HG02884 (cell line): Measurements from ENCODE around the gene FHIT.
A peak's percentile ranks its signal among the peaks of the same experiment; 100 is the strongest.

ENCODE experiments used
- ATAC-seq: cut with Tn5 transposase; IDR thresholded peaks from one replicate; pipeline ENCODE4 v1.9.1; 2021; ENCODE audit warnings: mild to moderate bottlenecking, moderate library complexity; ENCODE audit not compliant: unreplicated experiment

The FHIT gene

GRCh38 chr3:60870396-60870795 is 380.9 kb downstream of the FHIT start:
- ATAC-seq = no peak

DNA sequence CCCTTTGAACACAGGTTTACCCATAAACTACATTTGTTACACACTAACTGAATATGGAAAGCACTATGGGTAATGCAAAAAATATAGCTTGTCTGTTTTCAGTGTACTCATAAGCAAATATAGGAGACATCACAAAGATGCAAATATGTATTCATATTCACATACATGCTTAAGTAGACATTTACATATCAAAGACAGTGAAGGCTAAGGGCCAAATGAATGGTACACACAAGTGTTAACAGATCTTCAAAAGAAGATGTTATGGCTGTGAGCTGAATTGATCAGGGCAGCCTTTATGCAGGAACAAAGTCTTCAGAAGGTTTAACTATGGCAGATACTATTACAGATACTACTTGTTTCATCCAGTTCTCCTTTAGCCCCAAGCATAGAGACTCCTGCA is 384.1 kb downstream of the FHIT start:
- ATAC-seq = no peak

GRCh38 chr3:60856257-60857046 is 394.8 kb downstream of the FHIT start:
- no peak for ATAC-seq

DNA sequence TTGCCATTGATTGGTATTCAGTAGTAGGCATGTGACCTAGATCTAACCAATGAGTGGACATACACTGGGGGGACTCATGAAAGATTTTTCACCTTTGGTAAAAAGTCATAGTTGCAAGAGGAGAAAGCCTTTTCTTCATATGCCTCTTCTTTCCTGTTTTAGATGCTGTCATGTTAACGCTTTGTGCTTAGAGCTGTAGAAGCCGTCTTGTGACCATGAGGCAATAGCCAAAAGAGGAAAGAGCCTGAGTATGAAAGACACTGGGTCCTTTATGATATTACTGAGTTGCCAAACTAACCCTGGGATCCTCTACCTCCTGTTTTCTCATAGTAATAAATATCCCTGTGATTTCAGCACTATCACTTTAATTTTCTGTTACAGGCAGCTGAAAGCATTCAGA is 396.0 kb downstream of the FHIT start:
- ATAC-seq = no peak

DNA sequence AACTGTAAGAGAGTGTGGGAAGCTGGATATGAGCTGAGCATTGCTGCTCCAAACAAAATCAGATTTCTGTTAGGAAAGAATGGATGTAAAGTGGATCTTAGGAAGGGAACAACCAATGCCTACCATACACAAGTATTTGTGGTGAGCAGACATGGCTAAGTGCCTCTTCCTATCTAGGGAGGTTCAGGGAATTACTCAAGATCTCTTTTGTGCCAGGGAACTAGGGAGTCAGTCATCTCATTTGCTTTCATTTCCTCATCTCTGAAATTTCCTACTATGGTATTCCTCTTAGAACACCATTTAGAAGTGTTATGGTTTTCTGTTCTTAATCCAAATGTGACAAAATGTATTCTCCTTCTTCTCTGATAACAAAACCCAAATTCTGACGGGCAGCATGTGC is 396.5 kb downstream of the FHIT start:
- ATAC-seq = no peak

- no peak for ATAC-seq
Observed at GRCh38 chr3:60847791-60848190, 403.5 kb downstream of the FHIT start.

GRCh38 chr3:60844256-60844655 is 407.0 kb downstream of the FHIT start:
- no peak for ATAC-seq

DNA sequence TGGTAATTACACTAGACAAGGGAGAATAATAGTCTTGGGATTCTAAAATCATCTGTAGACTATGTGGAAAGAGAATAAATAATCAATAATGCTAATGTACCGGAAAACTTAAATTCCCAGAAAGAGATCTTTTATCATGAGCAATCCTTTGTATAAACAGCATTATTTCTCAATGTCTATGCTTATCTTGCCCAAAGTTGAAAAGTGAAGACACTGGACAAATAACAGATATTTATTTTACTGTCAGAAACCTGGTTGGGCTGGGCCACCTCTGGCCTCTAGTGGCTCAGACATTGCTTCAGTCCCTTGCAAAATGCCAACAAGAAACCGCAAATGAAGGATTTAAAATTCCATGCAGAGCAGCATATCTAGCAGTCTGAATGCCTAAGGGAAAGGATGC is 409.9 kb downstream of the FHIT start:
- ATAC-seq = no peak

- no peak for ATAC-seq
Observed at GRCh38 chr3:60839246-60839645, 412.0 kb downstream of the FHIT start.

DNA sequence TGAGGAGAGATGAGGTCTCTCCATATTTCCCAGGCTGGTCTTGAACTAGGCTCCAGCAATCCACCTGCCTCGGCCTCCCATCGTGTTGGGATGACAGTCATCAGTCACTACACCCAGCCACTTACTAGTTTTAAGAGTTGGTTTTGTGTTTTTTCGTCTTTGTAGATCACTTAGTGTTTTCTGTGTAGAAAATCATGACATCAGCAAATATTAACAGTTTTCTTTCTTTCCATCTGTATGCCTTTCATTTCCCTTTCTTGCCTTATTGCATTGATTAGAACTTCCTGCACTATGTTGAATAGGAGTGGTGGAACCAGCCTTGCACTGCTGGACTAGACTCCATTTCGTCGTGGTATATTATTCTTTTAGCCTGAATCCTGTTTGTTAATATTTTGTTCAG is 415.5 kb downstream of the FHIT start:
- no peak for ATAC-seq

DNA sequence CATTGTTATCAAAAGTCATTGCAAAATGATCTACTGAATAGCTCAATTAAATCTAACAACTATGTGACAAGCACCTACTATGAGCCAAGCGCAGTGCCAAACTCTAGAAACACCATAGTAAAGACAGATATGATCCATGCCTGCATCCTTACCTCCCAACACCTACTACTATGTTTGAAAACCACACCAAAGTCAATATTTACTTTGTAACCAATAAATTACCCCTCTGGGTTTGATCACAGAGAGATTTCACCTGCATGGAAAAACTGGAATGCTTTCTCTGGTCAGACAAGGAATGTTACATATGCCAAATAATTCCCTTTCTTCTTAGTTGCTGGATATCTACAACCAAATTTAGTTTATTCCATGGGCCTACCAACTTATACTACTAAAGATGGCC is 422.2 kb downstream of the FHIT start:
- ATAC-seq = no peak

GRCh38 chr3:60827666-60828065 is 423.6 kb downstream of the FHIT start:
- no peak for ATAC-seq

DNA sequence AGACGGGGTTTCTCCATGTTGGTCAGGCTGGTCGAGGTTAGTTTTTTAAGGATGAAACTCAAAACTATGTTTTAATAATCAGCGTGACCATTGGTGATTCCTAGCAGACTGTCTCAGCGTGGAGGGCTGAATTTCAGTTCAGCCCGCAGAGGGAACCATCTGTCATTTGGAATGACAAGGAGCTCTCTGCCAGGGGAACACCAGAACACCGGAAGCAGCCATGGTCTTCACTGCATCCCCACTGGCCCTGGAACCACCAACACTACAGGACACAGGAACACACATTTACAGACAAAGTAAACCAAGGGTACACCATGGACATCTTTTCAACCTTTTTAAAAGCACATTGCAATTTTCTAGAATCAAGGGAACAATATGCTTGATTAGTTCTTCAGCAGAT is 424.7 kb downstream of the FHIT start:
- no peak for ATAC-seq

DNA sequence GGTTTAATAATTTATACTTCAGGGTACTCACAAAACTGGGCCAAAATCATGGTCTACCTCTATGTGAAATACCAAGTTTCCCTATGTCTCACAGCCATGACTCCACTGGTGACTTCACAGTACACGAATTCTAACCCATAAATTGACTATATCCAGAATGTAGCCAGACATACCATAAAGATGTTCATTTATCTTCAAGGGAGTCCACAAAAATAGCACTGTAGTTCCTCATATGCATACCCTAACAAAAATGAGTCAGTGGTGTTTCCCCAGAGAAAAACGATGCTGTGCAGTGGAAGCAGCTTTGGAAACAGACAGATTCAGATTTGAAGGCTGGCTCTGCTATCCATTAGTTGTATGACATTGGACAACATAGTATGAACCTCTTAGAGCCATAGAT is 438.8 kb downstream of the FHIT start:
- ATAC-seq = peak; percentile 86

DNA sequence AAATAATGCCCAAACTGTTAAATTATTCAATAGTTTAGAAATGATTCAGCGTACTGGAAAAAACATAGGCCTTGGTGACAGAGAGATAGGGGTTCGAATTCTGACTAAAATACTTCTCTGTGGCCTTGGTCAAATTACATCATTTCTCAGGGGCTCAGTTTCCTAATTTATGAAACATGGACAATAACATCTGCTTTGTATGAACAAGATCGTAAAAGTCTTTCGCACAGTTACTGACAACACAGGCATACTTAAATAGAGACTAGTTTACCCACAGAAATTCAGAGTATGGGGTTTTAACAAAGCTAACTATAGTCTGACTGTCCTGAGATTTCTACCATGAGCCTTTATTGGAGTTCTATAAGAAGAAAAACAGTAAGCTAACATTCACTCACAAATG is 440.4 kb downstream of the FHIT start:
- ATAC-seq = no peak

DNA sequence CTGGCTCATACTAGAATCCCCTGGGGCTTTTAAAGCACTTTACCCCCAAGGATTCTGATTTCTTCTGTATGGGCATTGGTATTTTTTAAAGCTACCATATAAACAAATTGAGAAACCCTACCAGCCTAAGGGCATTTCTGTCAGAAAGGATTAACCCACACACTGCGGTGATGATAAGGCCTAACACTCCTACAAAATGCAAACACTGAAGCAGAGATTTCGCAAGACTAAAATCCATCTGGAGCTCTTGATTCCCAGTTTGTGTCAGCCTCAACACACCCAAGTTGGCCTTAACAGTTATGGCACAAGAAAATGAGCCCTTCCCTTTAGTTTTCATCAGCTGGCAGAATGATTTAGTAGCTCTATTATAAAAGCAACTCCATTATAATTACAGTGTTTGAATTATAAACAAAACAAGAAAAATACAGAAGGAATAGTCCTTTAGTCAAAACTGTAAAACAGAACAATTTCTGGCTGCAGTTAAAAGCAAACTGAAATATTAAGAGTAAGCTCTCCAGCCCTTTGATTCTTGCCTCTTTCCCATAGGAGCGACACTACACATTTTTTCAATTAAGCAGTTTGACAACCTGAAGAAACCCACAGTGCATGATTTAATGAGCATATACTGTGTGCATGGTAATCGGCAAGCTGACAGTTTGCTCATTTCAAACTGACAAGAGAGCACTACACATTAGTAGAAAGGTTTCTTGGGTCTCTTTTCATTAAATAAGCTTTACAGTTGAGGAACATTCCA is 441.2 kb downstream of the FHIT start:
- no peak for ATAC-seq

GRCh38 chr3:60803216-60804173 is 447.8 kb downstream of the FHIT start:
- ATAC-seq = no peak

GRCh38 chr3:60801307-60801706 is 449.9 kb downstream of the FHIT start:
- no peak for ATAC-seq

GRCh38 chr3:60798456-60798855 is 452.8 kb downstream of the FHIT start:
- no peak for ATAC-seq

DNA sequence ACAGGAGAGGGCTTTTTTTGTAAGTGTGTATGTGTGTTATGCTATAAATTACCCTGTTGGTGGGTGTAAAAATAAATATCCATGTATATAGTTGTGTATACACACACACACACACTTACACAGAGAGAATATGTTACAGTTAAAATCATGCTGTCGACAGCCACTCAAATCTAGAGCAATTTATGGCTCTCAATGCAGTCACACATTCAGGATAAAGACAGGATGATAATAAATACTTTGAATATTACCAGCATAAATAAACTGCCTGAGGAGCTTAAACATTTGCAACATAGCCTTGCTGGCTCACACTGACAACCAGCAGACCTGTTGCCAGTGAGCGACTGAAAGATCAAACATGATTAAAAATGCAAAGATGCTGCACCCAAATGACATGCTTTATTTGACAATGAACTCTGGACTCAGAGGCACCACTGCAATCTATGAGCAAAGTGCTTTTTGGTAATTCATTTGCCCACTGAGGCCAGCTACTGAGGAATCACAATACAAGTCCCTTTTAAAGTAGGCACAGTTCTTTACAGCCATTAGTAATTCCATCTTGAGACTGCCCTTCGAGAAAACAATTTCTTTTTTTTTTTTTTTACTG is 458.9 kb downstream of the FHIT start:
- no peak for ATAC-seq

GRCh38 chr3:60788185-60788584 is 463.1 kb downstream of the FHIT start:
- no peak for ATAC-seq
